Neural cell (in vitro differentiated cells): ENCODE data around the gene TMPRSS15.

ENCODE experiments used
- CTCF ChIP-seq: fragments of 450-650 bp; IDR thresholded peaks from 2 replicates; pipeline ENCODE4 v1.5.1; 2014; ENCODE audit warnings: antibody characterized with exemption, mild to moderate bottlenecking, moderate library complexity; ENCODE audit not compliant: poor library complexity, severe bottlenecking
- TAF1 ChIP-seq: IDR thresholded peaks from 2 replicates; pipeline ENCODE4 v1.6.1; 2012; ENCODE audit warnings: low read depth

GRCh38 chr21:18220498-18220897 lies 183.1 kb downstream of the TMPRSS15 start:
- TF ChIP-seq TAF1 = no peak
- no peak for TF ChIP-seq CTCF
